Activated CD8-positive, alpha-beta T cell treated with anti-CD3 and anti-CD28 coated beads for 36 hours (primary cell): ENCODE data around the gene SLC25A10. TPM values are rescaled to one million over a fixed set of nuclear protein-coding genes. Genes with fewer than 3 reads are reported as not detected.

ENCODE experiments used
- ATAC-seq: fragments of 200-7000 bp; cut with Tn5 transposase; one replicate; pipeline ENCODE4 v1.10.0; 2021; ENCODE audit warnings: mild to moderate bottlenecking, moderate library complexity
- CTCF ChIA-PET: fragments of 350-600 bp; sonication (Branson Sonifier 250); formaldehyde crosslinking; loops from one replicate; lab custom pipeline; 2021; ENCODE audit warnings: antibody characterized with exemption; lab: Charles Lee
- POLR2A ChIA-PET: fragments of 350-600 bp; sonication (Branson Sonifier 250); formaldehyde crosslinking; loops from one replicate; lab custom pipeline; 2021; ENCODE audit warnings: antibody characterized with exemption; lab: Charles Lee
- DNase-seq: peaks from one replicate; pipeline ENCODE4 v3.0.0-alpha.2; 2020
- H3K27ac Mint-ChIP-seq: one replicate; pipeline ENCODE4 v1.8.0; 2021; ENCODE audit warnings: mild to moderate bottlenecking, mixed read lengths
- H3K27me3 Mint-ChIP-seq: one replicate; pipeline ENCODE4 v1.8.0; 2021; ENCODE audit warnings: mixed read lengths
- H3K36me3 Mint-ChIP-seq: one replicate; pipeline ENCODE4 v1.8.0; 2021; ENCODE audit warnings: low read depth, mixed read lengths
- H3K4me1 Mint-ChIP-seq: one replicate; pipeline ENCODE4 v1.8.0; 2021; ENCODE audit warnings: low read depth, mixed read lengths
- H3K4me3 Mint-ChIP-seq: one replicate; pipeline ENCODE4 v1.8.0; 2021; ENCODE audit warnings: mild to moderate bottlenecking, moderate library complexity, mixed read lengths
- H3K9me3 Mint-ChIP-seq: one replicate; pipeline ENCODE4 v1.8.0; 2021; ENCODE audit warnings: mixed read lengths
- intact Hi-C: fragments of 100-400 bp; cut with micrococcal nuclease; formaldehyde crosslinking; loops from one replicate; pipeline ENCODE4 v1.10.0; 2022
- total RNA-seq, 2 experiments: library from RNA; stranded (reverse); gene quantifications; one replicate each; pipeline ENCODE4 v1.2.3, GENCODE V29; 2021
- TF ChIP-seq, protein P1 (sequence below): fragments of 200-600 bp; IDR thresholded peaks from one replicate; pipeline ENCODE4 v1.8.0; 2022; ENCODE audit warnings: antibody characterized with exemption, mild to moderate bottlenecking

The SLC25A10 gene
- total RNA-seq, 2 experiments from 2014 or later = 29.4 to 30.5 TPM

DNA sequence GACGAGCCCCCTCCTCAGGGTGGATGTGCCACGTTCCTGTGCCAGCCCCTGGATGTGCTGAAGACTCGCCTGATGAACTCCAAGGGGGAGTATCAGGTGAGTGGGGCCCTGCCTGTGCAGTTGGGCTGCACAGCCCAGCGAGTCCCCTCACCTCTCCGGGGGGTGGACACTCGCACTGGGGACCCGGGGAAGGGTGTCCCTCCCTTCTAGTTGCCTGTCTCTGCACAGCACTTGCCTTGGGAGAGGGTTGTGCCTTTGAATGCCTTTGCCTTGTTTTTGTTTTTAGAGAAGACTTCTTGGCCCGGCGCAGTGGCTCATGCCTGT is 5.6 kb downstream of the SLC25A10 start:
- peaks cover 6% of the 10 kb centered on the region for H3K36me3 Mint-ChIP-seq
- ATAC-seq = no peak
- POLR2A ChIA-PET = interaction anchor here (1.0 kb wide), 1 partner anchor 9 kb away, joined by 3 read pairs; no protein-coding TSS in a partner anchor

DNA sequence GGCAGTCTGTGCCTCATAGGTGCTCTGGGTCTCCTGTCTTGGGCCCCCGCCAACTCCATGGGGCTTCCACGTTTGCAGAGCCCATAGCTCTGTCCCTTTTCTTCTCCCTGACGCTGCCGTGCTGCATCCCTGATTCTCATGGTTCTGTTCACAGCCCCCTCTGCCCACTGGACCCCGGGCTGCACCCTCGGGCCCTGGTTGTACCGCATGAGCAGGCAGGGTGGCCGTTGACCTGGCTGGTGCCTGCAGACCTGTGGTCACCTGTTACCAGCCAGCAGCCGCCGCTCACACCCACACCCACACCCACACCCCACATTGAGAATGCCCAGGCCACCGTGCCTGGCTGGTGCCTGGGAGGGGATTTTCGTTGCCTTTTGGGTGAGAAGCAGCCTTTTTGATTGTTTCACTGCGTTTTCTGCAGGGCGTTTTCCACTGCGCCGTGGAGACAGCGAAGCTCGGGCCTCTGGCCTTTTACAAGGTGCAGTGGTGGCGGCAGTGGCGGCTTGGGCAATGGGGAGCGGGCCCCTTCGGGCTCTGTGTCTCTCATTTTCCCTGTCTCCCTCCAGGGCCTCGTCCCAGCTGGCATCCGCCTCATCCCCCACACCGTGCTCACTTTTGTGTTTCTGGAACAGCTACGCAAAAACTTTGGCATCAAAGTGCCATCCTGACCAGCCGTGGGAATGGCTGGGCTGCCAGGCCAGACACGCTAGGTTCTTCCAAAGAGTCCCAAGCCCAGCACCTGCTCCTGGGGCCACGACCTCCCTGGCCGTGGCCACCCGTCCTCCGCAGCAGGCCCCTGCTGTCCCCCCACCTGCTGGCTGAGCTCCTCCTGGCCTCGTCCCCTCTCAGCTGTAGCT is 7.6 kb downstream of the SLC25A10 start:
- Mint-ChIP-seq H3K36me3 (peaks cover 4% of the 10 kb centered on the region), H3K27me3 (peaks cover 7% of the 10 kb centered on the region), H3K27ac (no peak overlapping the region), H3K4me3 (no peak overlapping the region), H3K4me1 (no peaks in the 10 kb centered on the region), H3K9me3 (no peaks in the 10 kb centered on the region)
- intact Hi-C loops = no loop called here
- TF ChIP-seq, protein P1, sequence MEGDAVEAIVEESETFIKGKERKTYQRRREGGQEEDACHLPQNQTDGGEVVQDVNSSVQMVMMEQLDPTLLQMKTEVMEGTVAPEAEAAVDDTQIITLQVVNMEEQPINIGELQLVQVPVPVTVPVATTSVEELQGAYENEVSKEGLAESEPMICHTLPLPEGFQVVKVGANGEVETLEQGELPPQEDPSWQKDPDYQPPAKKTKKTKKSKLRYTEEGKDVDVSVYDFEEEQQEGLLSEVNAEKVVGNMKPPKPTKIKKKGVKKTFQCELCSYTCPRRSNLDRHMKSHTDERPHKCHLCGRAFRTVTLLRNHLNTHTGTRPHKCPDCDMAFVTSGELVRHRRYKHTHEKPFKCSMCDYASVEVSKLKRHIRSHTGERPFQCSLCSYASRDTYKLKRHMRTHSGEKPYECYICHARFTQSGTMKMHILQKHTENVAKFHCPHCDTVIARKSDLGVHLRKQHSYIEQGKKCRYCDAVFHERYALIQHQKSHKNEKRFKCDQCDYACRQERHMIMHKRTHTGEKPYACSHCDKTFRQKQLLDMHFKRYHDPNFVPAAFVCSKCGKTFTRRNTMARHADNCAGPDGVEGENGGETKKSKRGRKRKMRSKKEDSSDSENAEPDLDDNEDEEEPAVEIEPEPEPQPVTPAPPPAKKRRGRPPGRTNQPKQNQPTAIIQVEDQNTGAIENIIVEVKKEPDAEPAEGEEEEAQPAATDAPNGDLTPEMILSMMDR = no peak
- ATAC-seq (no peak), DNase-seq (no peak)
- CTCF ChIA-PET = no interaction called here
- POLR2A ChIA-PET = interaction anchor here (0.5 to 1.0 kb wide), 2 partner anchors 11 to 17 kb away, joined by 3 read pairs; no protein-coding TSS in a partner anchor

More for the DNA sequence above, 5.6 kb downstream of the SLC25A10 start:
- H3K4me3 Mint-ChIP-seq = no peak overlapping the region
- no peaks in the 10 kb centered on the region for H3K9me3 Mint-ChIP-seq
- TF ChIP-seq, protein P1 = no peak
- CTCF ChIA-PET = no interaction called here
- peaks cover 10% of the 10 kb centered on the region for H3K4me1 Mint-ChIP-seq
- no peak for DNase-seq
- no peaks in the 10 kb centered on the region for H3K27me3 Mint-ChIP-seq
- no peak overlapping the region for H3K27ac Mint-ChIP-seq
- intact Hi-C loops = no loop called here

DNA sequence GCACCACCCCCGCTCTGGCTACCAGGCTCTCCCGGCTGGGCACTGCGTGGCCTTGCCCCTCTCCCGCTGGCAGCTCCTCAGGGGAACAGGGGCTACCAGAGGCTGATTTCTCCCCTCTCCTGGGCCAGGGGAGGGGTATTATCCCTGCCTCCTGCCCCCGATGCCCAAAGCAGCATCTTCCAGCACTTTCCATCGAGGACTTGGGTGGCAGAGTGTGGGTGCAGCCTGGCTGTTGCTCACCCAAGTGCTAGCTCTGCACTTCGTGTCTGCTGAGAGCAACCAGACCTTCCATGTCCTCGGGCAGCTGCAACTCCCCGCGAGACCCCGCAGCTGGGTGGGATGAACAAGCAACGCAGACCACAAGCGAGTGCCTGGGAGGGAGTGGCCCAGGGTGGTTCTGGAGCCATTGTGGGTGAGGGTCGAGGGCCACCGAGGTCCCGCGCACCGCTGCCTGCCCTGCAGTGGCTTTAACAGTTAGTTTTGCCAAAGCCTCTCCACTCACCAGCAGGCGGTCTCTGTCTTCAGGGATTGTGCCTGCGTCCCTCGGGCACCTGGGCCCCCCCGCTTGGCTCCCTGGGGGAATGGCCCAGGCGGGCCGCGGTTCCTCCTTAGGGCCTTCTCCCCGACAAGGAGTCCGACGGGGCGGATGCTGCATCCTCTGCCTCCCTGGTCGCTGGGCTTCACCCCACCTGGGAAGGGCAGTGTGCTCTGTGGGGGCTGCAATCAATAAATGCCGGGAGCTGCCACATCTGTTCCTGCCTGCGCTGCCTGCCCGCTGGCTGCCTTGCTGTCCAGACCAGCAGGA is 8.4 kb downstream of the SLC25A10 start:
- DNase-seq (no peak), ATAC-seq (no peak)
- Mint-ChIP-seq H3K4me1 (no peaks in the 10 kb centered on the region), H3K27ac (no peak overlapping the region), H3K36me3 (peaks cover 4% of the 10 kb centered on the region), H3K4me3 (no peak overlapping the region), H3K9me3 (no peaks in the 10 kb centered on the region), H3K27me3 (peaks cover 7% of the 10 kb centered on the region)
- POLR2A ChIA-PET = interaction anchor here (0.5 to 1.7 kb wide), 5 partner anchors 8 to 30 kb away, joined by 3 to 7 read pairs (median 3); no protein-coding TSS in a partner anchor
- CTCF ChIA-PET = no interaction called here
- intact Hi-C loops = no loop called here
- TF ChIP-seq, protein P1 = no peak

DNA sequence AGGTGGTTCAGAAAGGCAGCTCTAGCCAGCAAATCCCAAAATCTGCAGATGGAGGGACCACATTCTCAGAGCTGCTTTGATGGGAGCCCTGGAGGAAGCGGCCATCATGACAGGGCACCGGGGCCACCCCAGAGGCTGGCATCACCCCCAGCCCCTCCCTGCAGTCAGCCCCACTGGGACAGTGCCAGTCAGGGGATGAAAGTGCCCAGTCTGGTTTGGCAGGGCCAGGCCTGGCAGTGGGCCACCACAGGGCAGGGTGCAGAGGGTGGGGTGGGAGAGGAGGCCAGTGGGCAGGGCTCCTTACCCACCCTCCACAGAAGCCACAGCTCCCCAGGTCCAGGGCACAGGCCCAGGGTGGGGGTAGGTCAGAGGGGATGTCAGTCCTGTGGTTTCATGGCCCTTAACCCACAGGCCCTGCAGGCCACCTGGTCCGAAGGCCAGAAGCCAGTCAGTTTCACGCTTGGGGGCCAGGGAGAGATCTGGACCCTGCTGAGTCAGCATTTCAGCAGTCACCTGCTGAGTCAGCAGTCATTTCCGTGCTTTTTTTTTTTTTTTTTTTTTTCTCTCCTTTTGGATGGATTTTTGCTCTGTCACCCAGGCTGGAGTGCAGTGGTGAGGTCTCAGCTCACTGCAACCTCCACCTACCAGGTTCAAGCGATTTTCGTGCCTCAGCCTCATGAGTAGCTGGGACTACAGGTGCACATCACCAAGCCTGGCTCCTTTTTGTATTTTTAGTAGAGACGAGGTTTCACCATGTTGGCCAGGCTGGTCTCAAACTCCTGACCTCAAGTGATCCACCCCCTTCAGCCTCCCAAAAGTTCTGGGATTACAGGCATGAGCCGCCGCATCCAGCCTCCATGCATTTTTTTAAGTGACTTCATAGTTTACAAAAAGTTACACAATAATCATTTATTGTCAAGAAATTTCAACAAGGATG is 10.4 kb downstream of the SLC25A10 start:
- Mint-ChIP-seq H3K4me1 (no peaks in the 10 kb centered on the region), H3K27me3 (peaks cover 13% of the 10 kb centered on the region), H3K4me3 (no peak overlapping the region), H3K36me3 (peaks cover 4% of the 10 kb centered on the region), H3K9me3 (no peaks in the 10 kb centered on the region), H3K27ac (no peak overlapping the region)
- intact Hi-C loops = no loop called here
- POLR2A ChIA-PET = interaction anchor here (1.0 to 1.7 kb wide), 6 partner anchors 9 to 125 kb away, joined by 3 to 8 read pairs (median 4); no protein-coding TSS in a partner anchor
- DNase-seq (no peak), ATAC-seq (peak; percentile 17)
- TF ChIP-seq, protein P1 = no peak
- CTCF ChIA-PET = interaction anchor here (1.5 kb wide), 1 partner anchor 13 kb away, joined by 4 read pairs; no protein-coding TSS in a partner anchor
